OCI-LY3 (cell line): ENCODE data around the gene RAET1E.

Experiments used
- EZH2phosphoT487 ChIP-seq: fragments of 200-600 bp; shearing (Covaris generic); IDR thresholded peaks from 2 replicates; pipeline ENCODE4 v1.6.1; 2018; ENCODE audit warnings: antibody characterized with exemption, mixed run types, low read depth
- TF ChIP-seq, protein P1 (sequence below): fragments of 200-600, 300-600 bp; sonication (generic); IDR thresholded peaks from 2 replicates; pipeline ENCODE4 v1.5.1; 2014; ENCODE audit warnings: antibody characterized with exemption, low read length, low read depth

DNA sequence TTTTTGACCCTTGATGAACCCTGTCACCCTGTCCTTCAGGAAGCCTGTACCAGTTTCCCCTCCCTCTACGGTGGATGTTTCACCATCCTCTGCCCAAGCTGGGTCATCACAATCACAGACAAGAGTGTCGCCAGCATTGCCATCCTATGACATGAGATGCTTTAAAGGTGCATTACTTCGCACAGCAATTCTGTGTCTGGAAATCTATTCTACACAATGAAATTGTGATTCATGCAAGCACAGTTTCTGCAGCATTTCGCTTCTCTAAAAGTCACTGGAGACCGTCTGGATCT, 41.4 kb upstream of the RAET1E start:
- TF ChIP-seq, protein P1, sequence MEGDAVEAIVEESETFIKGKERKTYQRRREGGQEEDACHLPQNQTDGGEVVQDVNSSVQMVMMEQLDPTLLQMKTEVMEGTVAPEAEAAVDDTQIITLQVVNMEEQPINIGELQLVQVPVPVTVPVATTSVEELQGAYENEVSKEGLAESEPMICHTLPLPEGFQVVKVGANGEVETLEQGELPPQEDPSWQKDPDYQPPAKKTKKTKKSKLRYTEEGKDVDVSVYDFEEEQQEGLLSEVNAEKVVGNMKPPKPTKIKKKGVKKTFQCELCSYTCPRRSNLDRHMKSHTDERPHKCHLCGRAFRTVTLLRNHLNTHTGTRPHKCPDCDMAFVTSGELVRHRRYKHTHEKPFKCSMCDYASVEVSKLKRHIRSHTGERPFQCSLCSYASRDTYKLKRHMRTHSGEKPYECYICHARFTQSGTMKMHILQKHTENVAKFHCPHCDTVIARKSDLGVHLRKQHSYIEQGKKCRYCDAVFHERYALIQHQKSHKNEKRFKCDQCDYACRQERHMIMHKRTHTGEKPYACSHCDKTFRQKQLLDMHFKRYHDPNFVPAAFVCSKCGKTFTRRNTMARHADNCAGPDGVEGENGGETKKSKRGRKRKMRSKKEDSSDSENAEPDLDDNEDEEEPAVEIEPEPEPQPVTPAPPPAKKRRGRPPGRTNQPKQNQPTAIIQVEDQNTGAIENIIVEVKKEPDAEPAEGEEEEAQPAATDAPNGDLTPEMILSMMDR = no peak
- TF ChIP-seq EZH2phosphoT487 = no peak
